Activated T-cell treated with anti-CD3 and anti-CD28 coated beads, Interleukin-2, amount 50 U/mL, for 24 hours (primary cell): Measurements from ENCODE around the gene TMEM88.

Experiments
- DNase-seq: peaks from one replicate; pipeline ENCODE4 v3.0.0-alpha.2; 2020
- H3K27ac Mint-ChIP-seq: 2 replicates; pipeline ENCODE4 v1.8.0; 2020; ENCODE audit warnings: mild to moderate bottlenecking, mixed read lengths
- H3K27me3 Mint-ChIP-seq: 2 replicates; pipeline ENCODE4 v1.8.0; 2020; ENCODE audit warnings: mixed read lengths
- H3K36me3 Mint-ChIP-seq: 2 replicates; pipeline ENCODE4 v1.8.0; 2020; ENCODE audit warnings: low read depth, mixed read lengths
- H3K4me1 Mint-ChIP-seq: 2 replicates; pipeline ENCODE4 v1.8.0; 2020; ENCODE audit warnings: low read depth, mixed read lengths
- H3K4me3 Mint-ChIP-seq: 2 replicates; pipeline ENCODE4 v1.8.0; 2020; ENCODE audit warnings: mild to moderate bottlenecking, moderate library complexity, mixed read lengths
- H3K9me3 Mint-ChIP-seq: 2 replicates; pipeline ENCODE4 v1.8.0; 2020; ENCODE audit warnings: mixed read lengths

TMEM88 gene

DNA sequence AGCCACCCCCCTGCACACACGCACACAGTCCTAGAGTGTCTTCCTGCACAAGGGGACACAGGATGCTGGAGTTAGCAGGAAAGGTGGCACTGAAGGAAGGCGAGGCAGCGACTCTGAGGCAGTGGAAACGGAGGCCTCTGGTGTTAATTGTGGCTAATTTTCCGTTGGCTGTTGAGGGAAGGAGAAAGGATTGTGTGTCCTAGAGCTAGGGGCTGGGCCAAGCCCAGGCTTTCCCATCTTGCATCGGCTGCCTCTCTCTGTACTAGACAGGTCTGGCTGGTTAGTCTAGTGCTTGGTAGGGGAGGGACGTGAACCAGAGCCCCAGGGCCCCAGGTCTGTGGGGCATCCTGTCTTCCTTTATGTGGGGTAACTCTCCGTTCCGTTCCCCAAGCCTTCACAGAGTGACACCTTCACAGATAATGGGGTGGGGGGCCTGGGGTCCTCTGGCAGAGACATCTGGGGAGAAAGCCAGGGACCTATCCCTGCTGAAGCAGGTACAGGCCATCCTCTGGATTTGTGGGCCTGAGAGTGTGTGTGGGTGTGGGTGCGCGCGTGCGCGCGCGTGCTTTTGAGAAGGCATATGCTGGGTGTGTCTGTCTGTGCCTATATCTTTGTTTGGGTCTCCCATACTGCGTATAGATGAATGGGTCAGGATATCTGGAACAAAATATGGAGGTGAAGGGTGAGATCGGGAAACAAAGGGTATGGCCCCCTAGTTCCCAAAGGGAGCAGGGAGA, 33.5 kb downstream of the TMEM88 start, which contains the start of gene CHD3:
Gene CHD3 (plus strand): TSS at position 606 of the 737 bp plus-strand sequence. CDS start 212 bp downstream, outside the sequence.
- no peak within 1 kb of the TSS for H3K27ac Mint-ChIP-seq
- H3K4me3 Mint-ChIP-seq = no peak within 1 kb of the TSS
- peaks cover 10% of the 10 kb centered on the region for H3K4me1 Mint-ChIP-seq
- no peaks in the 10 kb centered on the region for H3K9me3 Mint-ChIP-seq
- peaks cover 52% of the 10 kb centered on the region for H3K36me3 Mint-ChIP-seq
- peak; percentile 77 for DNase-seq
- H3K27me3 Mint-ChIP-seq = no peaks in the 10 kb centered on the region

DNA sequence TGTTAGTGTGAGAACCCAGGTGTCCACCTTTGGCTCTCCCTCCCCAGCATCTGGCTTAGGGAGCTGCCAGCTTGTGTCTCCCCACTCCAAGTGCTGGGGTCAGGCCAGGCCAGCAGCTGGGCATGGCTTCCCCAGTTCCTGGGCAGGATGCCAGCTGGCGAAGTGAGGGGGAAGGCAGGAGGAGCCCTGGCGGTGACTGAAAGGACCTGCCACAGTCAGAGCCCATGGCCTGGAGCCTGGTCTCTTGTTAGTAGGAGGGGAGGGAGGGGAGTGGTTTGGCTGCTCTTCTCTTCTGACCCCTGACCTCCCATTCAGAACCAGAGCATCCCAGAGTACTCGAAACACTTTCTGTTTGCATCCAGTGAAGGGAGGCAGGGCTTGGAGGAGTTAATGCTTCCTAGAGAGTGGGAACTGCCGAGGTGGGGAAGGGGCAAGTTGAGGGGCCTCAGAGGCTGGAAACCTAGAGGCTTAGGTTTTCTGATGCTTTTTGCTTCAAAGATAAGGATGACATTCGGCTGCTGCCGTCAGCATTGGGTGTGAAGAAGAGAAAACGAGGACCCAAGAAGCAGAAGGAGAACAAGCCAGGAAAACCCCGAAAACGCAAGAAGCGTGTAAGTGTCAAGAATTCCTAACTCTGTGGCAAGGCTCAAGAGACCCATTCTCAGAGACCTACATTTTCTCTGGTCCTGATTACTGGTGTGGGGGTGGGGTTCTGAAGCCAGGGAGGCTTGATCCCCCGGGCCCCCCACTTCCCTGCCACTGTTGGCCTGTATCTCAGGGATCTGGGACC, 34.5 kb downstream of the TMEM88 start:
- no peak overlapping the region for H3K27ac Mint-ChIP-seq
- no peak for DNase-seq
- no peaks in the 10 kb centered on the region for H3K9me3 Mint-ChIP-seq
- no peak overlapping the region for H3K4me3 Mint-ChIP-seq
- peaks cover 8% of the 10 kb centered on the region for H3K4me1 Mint-ChIP-seq
- peaks cover 62% of the 10 kb centered on the region for H3K36me3 Mint-ChIP-seq
- no peaks in the 10 kb centered on the region for H3K27me3 Mint-ChIP-seq

DNA sequence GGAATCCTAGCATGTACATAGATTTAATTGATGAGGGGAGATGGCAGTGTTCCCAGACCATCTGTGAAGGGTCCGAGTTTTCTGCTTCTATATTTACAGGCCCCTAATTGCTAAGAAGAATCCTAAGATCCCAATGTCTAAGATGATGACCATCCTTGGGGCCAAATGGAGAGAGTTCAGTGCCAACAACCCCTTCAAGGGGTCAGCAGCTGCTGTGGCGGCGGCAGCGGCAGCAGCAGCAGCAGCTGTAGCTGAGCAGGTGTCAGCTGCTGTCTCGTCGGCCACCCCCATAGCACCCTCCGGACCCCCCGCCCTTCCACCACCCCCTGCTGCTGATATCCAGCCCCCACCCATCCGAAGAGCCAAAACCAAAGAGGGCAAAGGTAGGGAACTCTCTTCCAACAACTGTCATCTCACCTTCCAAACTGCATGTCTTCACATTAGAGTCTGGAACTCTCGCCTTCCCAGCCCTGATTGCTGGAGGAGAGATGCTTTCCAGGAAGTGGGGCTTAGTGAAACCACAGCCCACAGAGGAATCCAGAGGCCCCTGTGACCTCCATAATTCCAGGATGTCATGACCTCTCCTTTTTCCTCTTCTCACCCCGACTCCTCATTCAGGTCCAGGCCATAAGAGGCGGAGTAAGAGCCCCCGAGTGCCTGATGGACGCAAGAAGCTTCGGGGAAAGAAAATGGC, 38.5 kb downstream of the TMEM88 start:
- H3K4me1 Mint-ChIP-seq = peaks cover 23% of the 10 kb centered on the region
- no peak for DNase-seq
- H3K9me3 Mint-ChIP-seq = no peaks in the 10 kb centered on the region
- H3K27ac Mint-ChIP-seq = peak overlapping the region; percentile 65
- no peaks in the 10 kb centered on the region for H3K27me3 Mint-ChIP-seq
- H3K4me3 Mint-ChIP-seq = no peak overlapping the region
- peaks cover 88% of the 10 kb centered on the region for H3K36me3 Mint-ChIP-seq

DNA sequence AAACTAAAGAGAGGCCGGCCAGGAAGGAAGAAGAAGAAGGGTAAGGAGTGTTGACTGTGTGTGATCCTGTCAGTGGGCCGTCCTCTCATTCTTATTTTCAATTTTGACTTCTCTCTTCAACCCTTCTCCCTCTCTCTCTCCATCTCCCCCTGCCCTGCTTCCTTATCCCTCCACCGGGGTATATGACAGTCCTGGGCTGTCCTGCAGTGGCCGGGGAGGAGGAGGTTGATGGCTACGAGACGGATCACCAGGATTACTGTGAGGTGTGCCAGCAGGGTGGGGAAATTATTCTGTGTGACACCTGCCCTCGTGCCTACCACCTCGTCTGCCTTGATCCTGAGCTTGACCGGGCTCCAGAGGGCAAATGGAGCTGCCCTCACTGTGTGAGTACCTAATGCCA, 39.4 kb downstream of the TMEM88 start:
- Mint-ChIP-seq H3K4me1 (peaks cover 23% of the 10 kb centered on the region), H3K27ac (peak overlapping the region; percentile 65), H3K9me3 (no peaks in the 10 kb centered on the region), H3K27me3 (no peaks in the 10 kb centered on the region), H3K4me3 (no peak overlapping the region), H3K36me3 (peaks cover 95% of the 10 kb centered on the region)
- DNase-seq = peak; percentile 19

DNA sequence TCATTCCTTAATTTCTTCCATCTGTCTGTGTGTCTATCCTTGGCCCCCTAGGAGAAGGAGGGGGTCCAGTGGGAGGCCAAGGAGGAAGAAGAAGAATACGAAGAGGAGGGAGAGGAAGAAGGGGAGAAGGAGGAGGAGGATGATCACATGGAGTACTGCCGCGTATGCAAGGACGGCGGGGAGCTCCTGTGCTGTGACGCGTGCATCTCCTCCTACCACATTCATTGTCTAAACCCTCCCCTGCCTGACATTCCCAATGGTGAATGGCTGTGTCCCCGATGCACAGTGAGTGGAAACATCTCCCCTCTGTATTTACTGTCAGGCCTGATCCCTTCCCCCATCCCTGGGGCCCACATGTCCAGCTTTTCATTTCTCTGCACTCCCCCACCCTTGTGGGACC, 40.0 kb downstream of the TMEM88 start:
- H3K4me1 Mint-ChIP-seq = peaks cover 23% of the 10 kb centered on the region
- H3K27ac Mint-ChIP-seq = peak overlapping the region; percentile 39
- no peaks in the 10 kb centered on the region for H3K27me3 Mint-ChIP-seq
- no peak overlapping the region for H3K4me3 Mint-ChIP-seq
- peak; percentile 20 for DNase-seq
- no peaks in the 10 kb centered on the region for H3K9me3 Mint-ChIP-seq
- peaks cover 95% of the 10 kb centered on the region for H3K36me3 Mint-ChIP-seq

DNA sequence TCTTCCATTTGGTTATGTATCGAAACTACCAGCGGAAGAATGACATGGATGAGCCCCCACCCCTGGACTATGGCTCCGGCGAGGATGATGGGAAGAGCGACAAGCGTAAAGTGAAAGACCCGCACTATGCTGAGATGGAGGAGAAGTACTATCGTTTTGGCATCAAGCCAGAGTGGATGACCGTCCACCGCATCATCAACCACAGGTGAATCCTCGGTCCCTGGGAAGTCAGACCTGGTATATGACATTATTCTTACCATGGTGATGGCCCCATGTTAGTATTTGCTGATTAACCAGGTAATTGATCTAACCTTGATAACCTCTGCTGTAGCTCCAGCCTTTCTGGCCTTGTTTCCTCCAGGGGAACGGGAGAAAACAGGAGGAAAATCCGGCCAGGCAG, 42.2 kb downstream of the TMEM88 start:
- Mint-ChIP-seq H3K9me3 (no peaks in the 10 kb centered on the region), H3K4me1 (peaks cover 16% of the 10 kb centered on the region), H3K27ac (peak overlapping the region; percentile 81), H3K4me3 (no peak overlapping the region), H3K27me3 (no peaks in the 10 kb centered on the region), H3K36me3 (peaks cover 94% of the 10 kb centered on the region)
- DNase-seq = peak; percentile 13

DNA sequence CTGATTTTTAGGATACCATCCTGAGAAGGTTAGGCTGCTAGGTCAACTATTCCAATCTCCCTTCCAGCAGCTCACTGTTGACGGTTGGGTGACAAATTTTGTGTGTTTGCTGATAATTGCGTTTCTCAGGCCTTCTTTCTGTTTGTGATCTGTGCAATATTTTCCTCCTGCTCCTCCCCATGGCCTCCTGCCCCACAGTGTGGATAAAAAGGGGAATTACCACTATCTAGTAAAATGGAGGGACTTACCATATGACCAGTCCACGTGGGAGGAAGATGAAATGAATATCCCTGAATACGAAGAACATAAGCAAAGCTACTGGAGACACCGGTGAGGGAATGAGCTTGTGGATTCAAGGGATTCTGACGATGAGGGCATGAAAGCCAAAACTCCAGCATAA, 42.9 kb downstream of the TMEM88 start:
- Mint-ChIP-seq H3K27ac (peak overlapping the region; percentile 81), H3K4me3 (no peak overlapping the region)
- peak; percentile 28 for DNase-seq

DNA sequence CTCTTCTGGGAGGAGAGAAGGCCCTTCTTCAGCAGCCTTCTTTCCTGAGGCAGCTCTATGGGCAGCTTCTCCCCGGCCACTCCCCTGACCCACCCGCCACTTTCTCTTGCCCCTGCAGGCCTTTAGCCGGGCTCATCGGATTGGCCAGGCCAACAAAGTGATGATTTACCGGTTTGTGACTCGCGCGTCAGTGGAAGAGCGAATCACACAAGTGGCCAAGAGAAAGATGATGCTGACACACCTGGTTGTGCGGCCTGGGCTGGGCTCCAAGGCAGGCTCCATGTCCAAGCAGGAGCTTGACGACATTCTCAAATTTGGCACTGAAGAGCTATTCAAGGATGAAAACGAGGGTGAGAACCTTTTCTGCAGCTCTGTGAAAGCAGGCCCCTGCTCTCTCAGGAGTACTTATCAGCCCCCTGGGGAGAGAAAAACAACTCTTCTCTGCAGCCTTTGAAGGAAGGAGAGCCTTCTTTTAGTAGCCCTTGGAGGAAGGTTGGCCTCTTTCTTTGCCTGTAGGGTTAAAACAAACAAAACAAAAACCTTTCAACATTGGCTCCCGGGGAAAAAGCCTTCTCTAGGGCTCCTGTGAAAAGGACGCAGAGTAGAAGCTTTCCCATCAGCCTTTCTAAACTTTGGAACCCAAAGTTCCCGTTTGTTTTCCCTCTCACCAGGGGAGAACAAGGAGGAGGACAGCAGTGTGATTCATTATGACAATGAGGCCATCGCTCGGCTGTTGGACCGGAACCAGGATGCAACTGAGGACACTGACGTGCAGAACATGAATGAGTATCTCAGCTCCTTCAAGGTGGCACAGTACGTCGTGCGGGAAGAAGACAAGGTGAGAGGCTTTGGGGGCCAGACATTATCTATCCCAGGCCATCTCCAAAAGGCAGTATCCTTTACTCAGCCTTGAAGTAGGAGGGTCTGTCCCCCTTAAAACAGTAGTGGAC, 48.6 kb downstream of the TMEM88 start:
- H3K9me3 Mint-ChIP-seq = no peaks in the 10 kb centered on the region
- no peaks in the 10 kb centered on the region for H3K27me3 Mint-ChIP-seq
- H3K4me3 Mint-ChIP-seq = no peak overlapping the region
- H3K27ac Mint-ChIP-seq = peak overlapping the region; percentile 74
- no peaks in the 10 kb centered on the region for H3K4me1 Mint-ChIP-seq
- peaks cover 98% of the 10 kb centered on the region for H3K36me3 Mint-ChIP-seq
- DNase-seq = no peak

More for the DNA sequence above, 42.9 kb downstream of the TMEM88 start:
- H3K4me1 Mint-ChIP-seq = peaks cover 16% of the 10 kb centered on the region
- H3K36me3 Mint-ChIP-seq = peaks cover 95% of the 10 kb centered on the region
- H3K9me3 Mint-ChIP-seq = no peaks in the 10 kb centered on the region
- no peaks in the 10 kb centered on the region for H3K27me3 Mint-ChIP-seq
